ENCODE data around the gene CLDN6.

CLDN6 gene

DNA sequence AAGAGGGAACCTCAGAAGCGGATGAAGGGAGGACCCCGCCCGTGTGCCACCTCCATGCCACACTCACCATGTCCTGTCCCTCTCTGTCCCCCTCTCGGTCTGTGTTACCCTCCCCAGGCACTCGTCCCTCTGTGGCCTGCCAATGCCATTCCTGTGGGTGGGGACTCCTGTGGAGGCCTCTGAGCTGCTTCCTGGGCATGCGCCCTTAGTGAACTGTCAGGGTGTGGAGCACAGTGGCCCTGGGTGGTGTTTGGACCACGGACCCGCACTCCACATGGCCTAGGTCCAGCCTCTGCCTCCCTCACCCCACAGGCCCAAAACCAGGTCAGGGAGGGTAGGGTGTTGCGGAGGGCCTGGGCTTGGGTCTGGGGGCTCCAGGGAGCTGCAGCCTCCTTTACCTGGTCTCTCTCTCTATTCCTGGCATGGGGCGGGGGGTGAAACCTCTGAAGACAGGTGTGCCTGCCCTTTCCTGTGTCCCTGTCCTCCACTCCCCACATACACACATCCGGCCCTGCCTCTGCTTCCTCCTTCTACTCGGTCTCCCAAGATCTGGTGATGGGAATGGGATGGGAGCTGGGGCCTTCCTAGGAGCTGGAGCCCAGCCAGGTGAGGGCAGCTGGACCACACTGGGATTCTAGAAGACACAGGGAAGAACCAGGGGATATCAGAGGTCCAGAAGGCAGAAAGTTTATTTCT, 26.3 kb downstream of the CLDN6 start:
- Histone ChIP-seq H3K14ac (ENCODE audit: low read length) (no peak overlapping the region), H3K27me3 (ENCODE audit: insufficient read depth, low read length) (no peaks in the 10 kb centered on the region), H3K79me2 (ENCODE audit: control insufficient read depth, insufficient read depth, low read length, poor library complexity) (no peaks in the 10 kb centered on the region), H3K27ac (ENCODE audit: low read depth, low read length) (no peak overlapping the region), H3K18ac (ENCODE audit: low read length) (no peak overlapping the region), H3K79me1 (ENCODE audit: low read length) (no peaks in the 10 kb centered on the region), H3K4me3 (ENCODE audit: low read depth, low read length) (no peak overlapping the region), H3K36me3 (ENCODE audit: control insufficient read depth in 1 of 2, insufficient read depth in 2 of 2, low read length in 2 of 2) (no peaks in the 10 kb centered on the region), H3K9me3 (ENCODE audit: insufficient read depth, low read depth, low read length) (no peaks in the 10 kb centered on the region), H3K4ac (ENCODE audit: low read depth, low read length) (no peak overlapping the region), H3K4me2 (ENCODE audit: low read length) (no peak overlapping the region), H2BK12ac (ENCODE audit: low read length) (no peak overlapping the region), H2AFZ (ENCODE audit: insufficient read depth, low read length, poor library complexity) (no peak overlapping the region), H4K12ac (ENCODE audit: low read depth, low read length) (no peak overlapping the region), H4K91ac (ENCODE audit: low read depth, low read length) (no peak overlapping the region), H2BK5ac (ENCODE audit: low read depth, low read length, poor library complexity) (no peak overlapping the region), H3K9ac (ENCODE audit: low read length) (no peak overlapping the region), H3K23ac (ENCODE audit: low read length) (no peak overlapping the region), H2BK120ac (ENCODE audit: insufficient read depth, low read length, poor library complexity) (no peak overlapping the region), H4K8ac (ENCODE audit: low read depth, low read length) (no peak overlapping the region), H2AK5ac (ENCODE audit: low read length) (no peak overlapping the region), H3K4me1 (ENCODE audit: control insufficient read depth in 1 of 2, insufficient read depth in 2 of 2, low read length in 2 of 2) (peaks cover 6 to 8% of the 10 kb centered on the region in 2 experiments)
- no peak for DNase-seq
- WGBS (ENCODE audit: extremely low coverage, insufficient coverage, insufficient read length): no CpG with 5 or more reads among the region's 12 CpGs

GRCh38 chr16:2990891-2991290, 27.1 kb downstream of the CLDN6 start:
- H4K8ac ChIP-seq (ENCODE audit: low read depth, low read length): no peak overlapping the region
- H2BK120ac ChIP-seq (ENCODE audit: insufficient read depth, low read length, poor library complexity): no peak overlapping the region
- no peak overlapping the region for H3K4ac ChIP-seq (ENCODE audit: low read depth, low read length)
- H3K79me1 ChIP-seq (ENCODE audit: low read length): no peaks in the 10 kb centered on the region
- no peak overlapping the region for H3K4me2 ChIP-seq (ENCODE audit: low read length)
- H2BK12ac ChIP-seq (ENCODE audit: low read length): no peak overlapping the region
- no peak overlapping the region for H4K91ac ChIP-seq (ENCODE audit: low read depth, low read length)
- WGBS (ENCODE audit: extremely low coverage, insufficient coverage, insufficient read length): no CpG with 5 or more reads among the region's 10 CpGs
- H3K23ac ChIP-seq (ENCODE audit: low read length): no peak overlapping the region
- no peak overlapping the region for H2AK5ac ChIP-seq (ENCODE audit: low read length)
- no peak overlapping the region for H4K12ac ChIP-seq (ENCODE audit: low read depth, low read length)
- no peak for DNase-seq
- no peak overlapping the region for H3K4me3 ChIP-seq (ENCODE audit: low read depth, low read length)
- H3K36me3 ChIP-seq (ENCODE audit: control insufficient read depth in 1 of 2, insufficient read depth in 2 of 2, low read length in 2 of 2): no peaks in the 10 kb centered on the region
- H3K18ac ChIP-seq (ENCODE audit: low read length): no peak overlapping the region
- no peak overlapping the region for H2BK5ac ChIP-seq (ENCODE audit: low read depth, low read length, poor library complexity)
- H2AFZ ChIP-seq (ENCODE audit: insufficient read depth, low read length, poor library complexity): no peak overlapping the region
- no peaks in the 10 kb centered on the region for H3K9me3 ChIP-seq (ENCODE audit: insufficient read depth, low read depth, low read length)
- H3K4me1 ChIP-seq (ENCODE audit: control insufficient read depth in 1 of 2, insufficient read depth in 2 of 2, low read length in 2 of 2): peaks cover 6 to 8% of the 10 kb centered on the region in 2 experiments
- no peaks in the 10 kb centered on the region for H3K27me3 ChIP-seq (ENCODE audit: insufficient read depth, low read length)
- no peak overlapping the region for H3K27ac ChIP-seq (ENCODE audit: low read depth, low read length)
- H3K9ac ChIP-seq (ENCODE audit: low read length): no peak overlapping the region
- no peaks in the 10 kb centered on the region for H3K79me2 ChIP-seq (ENCODE audit: control insufficient read depth, insufficient read depth, low read length, poor library complexity)
- H3K14ac ChIP-seq (ENCODE audit: low read length): no peak overlapping the region

GRCh38 chr16:2988590-2989099, 29.3 kb downstream of the CLDN6 start:
- Histone ChIP-seq H4K91ac (ENCODE audit: low read depth, low read length) (no peak overlapping the region), H3K27me3 (ENCODE audit: insufficient read depth, low read length) (no peaks in the 10 kb centered on the region), H3K79me2 (ENCODE audit: control insufficient read depth, insufficient read depth, low read length, poor library complexity) (no peaks in the 10 kb centered on the region), H2BK12ac (ENCODE audit: low read length) (no peak overlapping the region), H2AK5ac (ENCODE audit: low read length) (no peak overlapping the region), H3K23ac (ENCODE audit: low read length) (no peak overlapping the region), H3K4me2 (ENCODE audit: low read length) (no peak overlapping the region), H2BK5ac (ENCODE audit: low read depth, low read length, poor library complexity) (no peak overlapping the region), H4K12ac (ENCODE audit: low read depth, low read length) (no peak overlapping the region), H4K8ac (ENCODE audit: low read depth, low read length) (no peak overlapping the region), H3K36me3 (ENCODE audit: control insufficient read depth in 1 of 2, insufficient read depth in 2 of 2, low read length in 2 of 2) (no peaks in the 10 kb centered on the region), H3K9me3 (ENCODE audit: insufficient read depth, low read depth, low read length) (no peaks in the 10 kb centered on the region), H3K4me3 (ENCODE audit: low read depth, low read length) (no peak overlapping the region), H3K27ac (ENCODE audit: low read depth, low read length) (no peak overlapping the region), H3K4ac (ENCODE audit: low read depth, low read length) (no peak overlapping the region), H3K18ac (ENCODE audit: low read length) (no peak overlapping the region), H3K14ac (ENCODE audit: low read length) (no peak overlapping the region), H3K9ac (ENCODE audit: low read length) (no peak overlapping the region), H2AFZ (ENCODE audit: insufficient read depth, low read length, poor library complexity) (no peak overlapping the region), H2BK120ac (ENCODE audit: insufficient read depth, low read length, poor library complexity) (no peak overlapping the region), H3K79me1 (ENCODE audit: low read length) (no peaks in the 10 kb centered on the region), H3K4me1 (ENCODE audit: control insufficient read depth in 1 of 2, insufficient read depth in 2 of 2, low read length in 2 of 2) (peaks cover 6 to 8% of the 10 kb centered on the region in 2 experiments)
- WGBS (ENCODE audit: extremely low coverage, insufficient coverage, insufficient read length): no CpG with 5 or more reads among the region's 8 CpGs
- DNase-seq: no peak

DNA sequence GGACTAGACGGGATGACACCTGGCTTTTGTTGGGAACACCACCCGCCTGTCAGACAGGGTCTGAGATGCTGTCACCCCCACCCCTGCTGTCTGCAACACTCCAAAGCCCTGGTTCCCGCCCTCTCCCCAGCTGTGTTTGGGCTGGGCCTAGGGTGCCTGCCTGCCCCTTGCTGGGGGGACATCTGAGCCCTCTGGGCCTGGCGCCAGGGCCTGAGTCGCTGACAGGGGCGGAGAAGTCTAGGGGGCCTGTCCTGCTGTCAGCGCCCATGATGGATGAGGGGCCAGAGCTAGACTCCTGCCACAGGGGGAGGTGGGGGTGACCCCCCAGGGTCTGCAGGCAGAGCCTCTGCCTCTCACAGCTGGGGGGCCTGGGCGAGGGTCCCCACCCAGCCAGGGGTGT, 30.1 kb downstream of the CLDN6 start:
- no peak overlapping the region for H3K4me3 ChIP-seq (ENCODE audit: low read depth, low read length)
- H4K12ac ChIP-seq (ENCODE audit: low read depth, low read length): no peak overlapping the region
- no peak overlapping the region for H3K27ac ChIP-seq (ENCODE audit: low read depth, low read length)
- H2BK12ac ChIP-seq (ENCODE audit: low read length): no peak overlapping the region
- no peak overlapping the region for H3K4me2 ChIP-seq (ENCODE audit: low read length)
- no peak overlapping the region for H3K23ac ChIP-seq (ENCODE audit: low read length)
- H3K4ac ChIP-seq (ENCODE audit: low read depth, low read length): no peak overlapping the region
- no peaks in the 10 kb centered on the region for H3K27me3 ChIP-seq (ENCODE audit: insufficient read depth, low read length)
- H2BK120ac ChIP-seq (ENCODE audit: insufficient read depth, low read length, poor library complexity): no peak overlapping the region
- no peaks in the 10 kb centered on the region for H3K79me1 ChIP-seq (ENCODE audit: low read length)
- no peak overlapping the region for H3K18ac ChIP-seq (ENCODE audit: low read length)
- no peak overlapping the region for H4K91ac ChIP-seq (ENCODE audit: low read depth, low read length)
- WGBS (ENCODE audit: extremely low coverage, insufficient coverage, insufficient read length): no CpG with 5 or more reads among the region's 8 CpGs
- no peak overlapping the region for H4K8ac ChIP-seq (ENCODE audit: low read depth, low read length)
- H2AK5ac ChIP-seq (ENCODE audit: low read length): no peak overlapping the region
- no peak overlapping the region for H2AFZ ChIP-seq (ENCODE audit: insufficient read depth, low read length, poor library complexity)
- H3K9ac ChIP-seq (ENCODE audit: low read length): no peak overlapping the region
- peaks cover 6 to 10% of the 10 kb centered on the region in 2 experiments for H3K4me1 ChIP-seq (ENCODE audit: control insufficient read depth in 1 of 2, insufficient read depth in 2 of 2, low read length in 2 of 2)
- DNase-seq: no peak
- H2BK5ac ChIP-seq (ENCODE audit: low read depth, low read length, poor library complexity): no peak overlapping the region
- no peaks in the 10 kb centered on the region for H3K79me2 ChIP-seq (ENCODE audit: control insufficient read depth, insufficient read depth, low read length, poor library complexity)
- H3K9me3 ChIP-seq (ENCODE audit: insufficient read depth, low read depth, low read length): no peaks in the 10 kb centered on the region
- H3K36me3 ChIP-seq (ENCODE audit: control insufficient read depth in 1 of 2, insufficient read depth in 2 of 2, low read length in 2 of 2): no peaks in the 10 kb centered on the region
- no peak overlapping the region for H3K14ac ChIP-seq (ENCODE audit: low read length)
